WTC11 (cell line): Measurements from ENCODE around the gene STRADA.

Source experiments
- CTCF ChIP-seq: fragments of 200-600 bp; IDR thresholded peaks from 2 replicates; pipeline ENCODE4 v1.8.0; 2022; ENCODE audit warnings: antibody characterized with exemption
- FOXP1 ChIP-seq: sonication (generic); formaldehyde crosslinking; IDR thresholded peaks from 2 replicates; pipeline ENCODE4 v1.8.0; 2022; ENCODE audit warnings: missing genetic modification reagents, mild to moderate bottlenecking, moderate library complexity, borderline replicate concordance
- TP53 ChIP-seq: sonication (generic); formaldehyde crosslinking; IDR thresholded peaks from 2 replicates; pipeline ENCODE4 v1.8.1; 2023; ENCODE audit warnings: mild to moderate bottlenecking, missing genetic modification reagents
- ZBTB21 ChIP-seq: sonication (generic); formaldehyde crosslinking; IDR thresholded peaks from 2 replicates; pipeline ENCODE4 v1.8.1; 2023; ENCODE audit warnings: mild to moderate bottlenecking, missing genetic modification reagents, borderline replicate concordance
- ZNF232 ChIP-seq: sonication (generic); formaldehyde crosslinking; IDR thresholded peaks from 2 replicates; pipeline ENCODE4 v1.8.0; 2022; ENCODE audit warnings: mild to moderate bottlenecking, missing genetic modification reagents
- ZNF425 ChIP-seq: fragments of 250-450 bp; sonication (Bioruptor Pico); conservative IDR thresholded peaks from 2 replicates; pipeline ENCODE4 v1.9.0; 2021; ENCODE audit warnings: mild to moderate bottlenecking

- TF ChIP-seq ZNF425 (CRISPR knock-in tag), result no peak
- TF ChIP-seq CTCF, result no peak
- TF ChIP-seq ZNF232 (CRISPR knock-in tag), result no peak
- TF ChIP-seq ZBTB21, result no peak
- TF ChIP-seq FOXP1 (CRISPR knock-in tag), result no peak
- no peak for TF ChIP-seq TP53 (CRISPR knock-in tag)
These were observed 35.1 kb downstream of the STRADA start for GRCh38 chr17:63706336-63707082.
